OCI-LY1 (cell line): ENCODE results near the gene CACNA2D4.

Experiments
- H2AFZ ChIP-seq: fragments of 200-600 bp; sonication (generic), shearing (Covaris generic); 2 replicates; pipeline ENCODE4 v1.6.0; 2014; ENCODE audit warnings: antibody characterized with exemption, mild to moderate bottlenecking, low read length
- H3F3A ChIP-seq: fragments of 200-600 bp; sonication (generic), shearing (Covaris generic); 2 replicates; pipeline ENCODE4 v1.6.0; 2014; ENCODE audit warnings: mild to moderate bottlenecking, antibody characterized with exemption, low read length, moderate library complexity; ENCODE audit not compliant: insufficient read depth
- H3K27ac ChIP-seq: fragments of 200-600 bp; sonication (generic); 2 replicates; pipeline ENCODE4 v1.5.1; 2014; ENCODE audit warnings: low read length, mixed run types, mild to moderate bottlenecking, low read depth; ENCODE audit not compliant: poor library complexity, severe bottlenecking
- H3K27me3 ChIP-seq: fragments of 200-600 bp; sonication (generic); 2 replicates; pipeline ENCODE4 v1.6.0; 2014; ENCODE audit warnings: antibody characterized with exemption, mild to moderate bottlenecking, low read length, moderate library complexity; ENCODE audit not compliant: insufficient read depth
- H3K36me3 ChIP-seq: fragments of 200-600 bp; sonication (generic); 2 replicates; pipeline ENCODE4 v1.6.1; 2014; ENCODE audit warnings: mild to moderate bottlenecking, antibody characterized with exemption, low read length, moderate library complexity, mixed read lengths; ENCODE audit not compliant: insufficient read depth
- H3K4me1 ChIP-seq: fragments of 200-600 bp; sonication (generic); 2 replicates; pipeline ENCODE4 v1.5.1; 2014; ENCODE audit warnings: mild to moderate bottlenecking, low read length, moderate library complexity; ENCODE audit not compliant: insufficient read depth, severe bottlenecking
- H3K4me2 ChIP-seq: fragments of 200-600 bp; sonication (generic), shearing (Covaris generic); 2 replicates; pipeline ENCODE4 v1.6.1; 2014; ENCODE audit warnings: low read length
- H3K4me3 ChIP-seq: fragments of 200-600 bp; sonication (generic); 2 replicates; pipeline ENCODE4 v1.5.1; 2014; ENCODE audit warnings: low read length, low read depth, mild to moderate bottlenecking, mixed read lengths; ENCODE audit not compliant: poor library complexity, severe bottlenecking
- H3K79me2 ChIP-seq: fragments of 200-600 bp; shearing (Covaris generic); 2 replicates; pipeline ENCODE4 v1.6.1; 2016; ENCODE audit warnings: mixed run types, low read length, mixed read lengths; ENCODE audit not compliant: insufficient read depth
- H3K9ac ChIP-seq: fragments of 200-600 bp; sonication (generic), shearing (Covaris generic); 2 replicates; pipeline ENCODE4 v1.6.1; 2014; ENCODE audit warnings: mild to moderate bottlenecking, low read length, mixed read lengths
- H3K9me2 ChIP-seq: fragments of 200-600 bp; sonication (generic), shearing (Covaris generic); 2 replicates; pipeline ENCODE4 v1.6.1; 2014; ENCODE audit warnings: low read depth, mild to moderate bottlenecking, low read length, mixed read lengths
- H3K9me3 ChIP-seq: fragments of 200-600 bp; shearing (Covaris generic); 2 replicates; pipeline ENCODE4 v1.6.1; 2014; ENCODE audit warnings: low read length, mixed read lengths
- H4K20me1 ChIP-seq: fragments of 200-600 bp; sonication (generic), shearing (Covaris generic); 2 replicates; pipeline ENCODE4 v1.6.0; 2016; ENCODE audit warnings: mild to moderate bottlenecking, low read length; ENCODE audit not compliant: insufficient read depth
- CTCF ChIP-seq: fragments of 200-600 bp; sonication (generic), shearing (Covaris generic); IDR thresholded peaks from 2 replicates; pipeline ENCODE4 v1.5.1; 2017; ENCODE audit warnings: mild to moderate bottlenecking, antibody characterized with exemption, low read length, moderate library complexity, mixed read lengths
- EZH2 ChIP-seq: fragments of 200-600 bp; sonication (generic), shearing (Covaris generic); IDR thresholded peaks from 2 replicates; pipeline ENCODE4 v1.8.0; 2017; ENCODE audit warnings: borderline replicate concordance, mixed run types, mild to moderate bottlenecking, antibody characterized with exemption, low read length, moderate library complexity, mixed read lengths

CACNA2D4 gene

GRCh38 chr12:1799882-1800400, 118.5 kb downstream of the CACNA2D4 start:
- H3K4me3 ChIP-seq, result no peak overlapping the region
- H3K36me3 ChIP-seq, result no peaks in the 10 kb centered on the region
- no peak overlapping the region for H2AFZ ChIP-seq
- no peak overlapping the region for H3K4me2 ChIP-seq
- no peaks in the 10 kb centered on the region for H3K27me3 ChIP-seq
- H3K27ac ChIP-seq, result no peak overlapping the region
- TF ChIP-seq CTCF, result no peak
- no peak for TF ChIP-seq EZH2
- no peaks in the 10 kb centered on the region for H3K79me2 ChIP-seq
- H3K9ac ChIP-seq, result no peak overlapping the region
- H4K20me1 ChIP-seq, result no peaks in the 10 kb centered on the region
- H3K9me3 ChIP-seq, result no peaks in the 10 kb centered on the region
- H3F3A ChIP-seq, result no peaks in the 10 kb centered on the region
- no peaks in the 10 kb centered on the region for H3K9me2 ChIP-seq
- H3K4me1 ChIP-seq, result peaks cover 30% of the 10 kb centered on the region

- no peaks in the 10 kb centered on the region for H3K9me2 ChIP-seq
- no peak for TF ChIP-seq EZH2
- no peak for TF ChIP-seq CTCF
- no peaks in the 10 kb centered on the region for H3F3A ChIP-seq
- no peak overlapping the region for H3K9ac ChIP-seq
- no peak overlapping the region for H3K4me3 ChIP-seq
- H3K9me3 ChIP-seq, result no peaks in the 10 kb centered on the region
- no peak overlapping the region for H2AFZ ChIP-seq
- no peak overlapping the region for H3K4me2 ChIP-seq
- H3K36me3 ChIP-seq, result no peaks in the 10 kb centered on the region
- H3K4me1 ChIP-seq, result peaks cover 25% of the 10 kb centered on the region
- H3K79me2 ChIP-seq, result no peaks in the 10 kb centered on the region
- H3K27ac ChIP-seq, result no peak overlapping the region
- H4K20me1 ChIP-seq, result no peaks in the 10 kb centered on the region
- no peaks in the 10 kb centered on the region for H3K27me3 ChIP-seq
Observed at GRCh38 chr12:1799051-1799881, 119.2 kb downstream of the CACNA2D4 start.

- Histone ChIP-seq H3K27ac (no peak overlapping the region), H3K27me3 (no peaks in the 10 kb centered on the region), H3K9me3 (no peaks in the 10 kb centered on the region), H3K36me3 (no peaks in the 10 kb centered on the region), H4K20me1 (no peaks in the 10 kb centered on the region), H3F3A (no peaks in the 10 kb centered on the region), H3K79me2 (no peaks in the 10 kb centered on the region), H3K4me1 (peaks cover 25% of the 10 kb centered on the region), H3K9me2 (no peaks in the 10 kb centered on the region), H3K4me3 (no peak overlapping the region), H3K4me2 (no peak overlapping the region), H2AFZ (no peak overlapping the region), H3K9ac (no peak overlapping the region)
- no peak for TF ChIP-seq CTCF
- no peak for TF ChIP-seq EZH2
Observed at GRCh38 chr12:1798641-1799020, 119.8 kb downstream of the CACNA2D4 start.
